Measurements from ENCODE around the gene WTIP.
"Not testable (repeated sequence)": the region's sequence is repeated elsewhere in the genome, so short reads cannot be mapped to it uniquely, and the experiment has no call there.

The WTIP gene

DNA sequence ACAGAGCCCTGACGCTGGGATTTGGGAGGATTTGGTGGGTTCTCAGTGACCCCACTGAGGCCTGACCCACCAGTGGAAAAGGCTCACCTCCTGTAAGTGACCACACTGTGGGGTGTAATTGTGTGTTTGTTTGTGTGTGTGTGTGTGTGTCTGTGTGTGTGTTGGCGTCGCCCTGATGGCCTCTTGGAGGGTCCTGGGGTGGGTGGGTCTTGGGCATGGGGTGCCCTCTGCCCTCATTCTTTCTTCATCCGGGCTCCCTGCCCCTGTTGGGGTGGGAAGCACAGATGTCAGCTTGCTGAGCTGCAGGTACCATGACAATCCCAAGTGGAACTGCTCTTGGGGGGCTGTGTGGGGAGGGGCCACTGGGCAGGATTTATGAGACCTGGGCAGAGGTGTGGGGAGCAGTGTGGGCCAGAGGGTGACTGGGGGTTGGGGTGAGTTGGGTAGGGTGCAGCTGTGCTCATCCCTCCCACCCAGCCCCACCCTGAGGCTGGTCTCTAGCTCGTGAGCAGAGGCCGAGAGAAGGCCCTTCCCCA is 22.8 kb downstream of the WTIP start:
- DNase-seq = no peak

DNA sequence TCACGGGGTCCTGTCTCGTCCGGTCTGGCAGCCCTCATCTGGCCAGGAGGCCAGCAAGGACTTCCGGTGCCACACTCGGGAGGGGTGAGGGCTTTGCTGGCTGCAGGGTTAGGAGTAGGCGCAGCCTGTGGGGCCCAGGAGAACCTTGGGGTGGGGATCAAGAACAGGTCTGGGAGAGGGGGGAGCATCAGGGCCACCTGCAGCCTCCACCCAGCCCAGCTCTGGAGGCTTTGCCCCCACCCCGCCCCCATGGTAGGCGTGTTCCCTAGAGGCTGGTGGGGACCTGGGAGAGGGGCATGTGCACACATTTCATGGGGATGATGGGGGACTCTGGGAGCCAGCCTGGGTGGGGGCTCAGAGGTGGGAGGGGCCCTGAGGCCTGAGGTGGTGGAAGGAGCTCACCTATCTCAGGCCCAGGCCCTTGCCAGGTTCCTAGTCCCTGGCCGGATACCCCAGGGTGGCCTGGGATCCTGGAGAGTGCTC is 23.3 kb downstream of the WTIP start:
- DNase-seq = no peak

DNA sequence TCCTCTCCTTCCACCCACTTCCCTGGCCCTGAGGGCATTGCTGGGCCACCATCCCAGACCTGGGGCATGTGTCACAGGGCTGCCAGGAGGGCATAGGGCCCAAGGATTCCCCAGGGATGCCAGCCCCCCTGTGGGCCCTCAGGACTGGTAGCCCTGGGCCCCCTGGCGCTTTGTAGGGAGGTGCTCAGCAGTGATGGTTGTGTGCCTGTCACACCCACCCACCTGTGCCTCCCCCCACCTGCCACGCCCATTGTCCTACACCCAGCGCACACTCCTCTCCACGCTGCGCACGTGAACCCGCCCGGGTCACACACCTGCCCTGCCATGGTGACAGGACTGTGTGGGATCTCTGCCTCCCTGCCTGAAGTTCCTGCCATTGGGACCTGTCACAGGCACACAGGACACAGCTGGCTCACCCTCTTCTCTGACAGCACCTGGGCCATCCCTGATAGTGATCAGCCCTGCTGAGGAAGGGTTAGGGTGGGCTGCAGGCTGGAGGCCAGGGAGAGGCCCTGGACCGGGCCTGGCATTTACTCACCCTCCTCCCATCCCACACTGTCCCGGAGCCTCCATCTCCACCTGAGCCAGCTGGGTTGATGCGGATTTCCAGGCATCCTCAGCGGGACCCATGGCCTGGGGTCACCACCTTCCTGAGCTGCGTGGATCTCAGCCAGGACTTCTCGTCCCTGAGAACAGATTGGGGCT is 23.9 kb downstream of the WTIP start:
- no peak for DNase-seq

DNA sequence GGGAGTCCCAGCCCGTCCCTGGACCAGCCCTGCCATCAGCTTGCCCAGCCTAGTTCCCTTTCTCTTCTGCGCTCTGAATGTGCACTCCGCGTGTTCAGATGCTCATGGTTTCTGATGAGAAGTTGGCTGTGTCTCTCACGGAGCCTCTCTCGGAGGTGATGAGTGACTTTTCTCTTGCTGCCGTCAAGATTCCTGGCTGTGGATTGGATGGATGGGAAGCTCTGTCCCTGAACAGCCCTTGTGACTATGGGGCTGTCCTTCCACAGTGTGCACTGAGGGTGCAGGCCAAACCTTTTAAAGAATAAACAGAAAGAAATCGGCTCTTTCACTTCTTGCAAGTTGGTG is 24.4 kb downstream of the WTIP start:
- DNase-seq = no peak

DNA sequence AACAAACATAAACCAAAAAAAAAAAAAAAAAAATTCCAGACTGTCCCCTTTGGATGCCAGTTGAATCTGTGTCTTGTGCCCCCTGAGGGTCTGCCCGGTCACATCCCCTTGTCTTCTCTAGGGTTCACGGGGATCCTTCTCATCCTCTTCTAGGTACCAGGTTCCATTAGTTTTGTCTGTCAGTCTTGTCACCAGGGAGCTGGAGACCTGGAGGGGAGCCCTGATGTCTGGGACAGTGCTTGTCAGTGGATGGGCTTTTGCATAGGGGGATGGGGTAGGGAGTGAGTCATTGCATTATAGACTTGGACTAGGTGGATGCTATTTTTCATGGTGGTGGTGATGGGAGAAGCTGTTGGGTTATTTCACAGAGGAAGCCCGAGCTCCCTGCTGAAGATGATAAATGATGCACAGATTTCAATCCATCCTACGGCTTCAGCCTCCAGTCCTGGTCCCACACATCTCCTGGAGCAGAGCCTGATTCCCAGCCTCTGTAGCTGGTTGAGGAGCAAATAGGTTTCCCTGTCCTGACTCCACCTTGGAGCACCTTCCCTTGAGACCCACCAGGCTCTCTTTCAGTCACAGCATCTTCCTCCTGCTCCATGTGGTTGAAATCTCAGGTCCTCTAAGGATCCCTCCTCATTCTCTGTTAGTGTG is 26.0 kb downstream of the WTIP start:
- DNase-seq = no peak

DNA sequence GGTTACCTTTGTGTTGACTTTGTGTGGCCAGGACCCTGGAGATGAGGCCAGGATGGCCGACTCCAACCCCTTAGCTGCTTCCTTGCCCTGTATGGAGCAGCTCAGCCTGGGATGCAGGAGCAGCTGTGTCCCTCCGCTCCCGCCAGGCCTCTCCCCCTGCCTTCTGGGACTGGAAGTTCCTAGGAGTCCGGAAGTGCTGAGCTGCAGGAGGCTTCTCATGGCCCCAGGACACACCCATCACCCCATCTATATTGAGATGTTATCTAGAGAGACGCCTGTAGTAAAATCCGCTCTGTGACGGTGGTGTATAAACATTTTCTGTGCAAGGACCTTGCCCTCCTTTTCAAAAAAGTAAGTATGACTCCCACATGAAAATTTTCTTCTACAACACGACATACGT is 27.0 kb downstream of the WTIP start:
- DNase-seq = no peak

DNA sequence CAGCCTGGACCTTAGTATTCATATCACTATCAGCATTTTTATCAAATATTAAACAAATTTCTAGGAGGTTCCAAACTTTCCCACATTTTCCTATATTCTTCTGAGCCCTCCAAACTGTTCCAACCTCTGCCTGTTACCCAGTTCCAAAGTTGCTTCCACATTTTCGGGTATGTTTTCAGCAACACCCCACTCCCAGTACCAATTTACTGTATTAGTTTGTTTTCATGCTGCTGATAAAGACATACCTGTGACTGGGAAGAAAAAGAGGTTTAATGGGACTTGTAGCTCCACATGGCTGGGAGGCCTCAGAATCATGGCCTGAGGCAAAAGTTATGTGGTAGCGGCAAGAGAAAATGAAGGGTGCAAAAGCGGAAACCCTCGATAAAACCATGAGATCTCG is 29.3 kb downstream of the WTIP start:
- DNase-seq = not testable (repeated sequence)

DNA sequence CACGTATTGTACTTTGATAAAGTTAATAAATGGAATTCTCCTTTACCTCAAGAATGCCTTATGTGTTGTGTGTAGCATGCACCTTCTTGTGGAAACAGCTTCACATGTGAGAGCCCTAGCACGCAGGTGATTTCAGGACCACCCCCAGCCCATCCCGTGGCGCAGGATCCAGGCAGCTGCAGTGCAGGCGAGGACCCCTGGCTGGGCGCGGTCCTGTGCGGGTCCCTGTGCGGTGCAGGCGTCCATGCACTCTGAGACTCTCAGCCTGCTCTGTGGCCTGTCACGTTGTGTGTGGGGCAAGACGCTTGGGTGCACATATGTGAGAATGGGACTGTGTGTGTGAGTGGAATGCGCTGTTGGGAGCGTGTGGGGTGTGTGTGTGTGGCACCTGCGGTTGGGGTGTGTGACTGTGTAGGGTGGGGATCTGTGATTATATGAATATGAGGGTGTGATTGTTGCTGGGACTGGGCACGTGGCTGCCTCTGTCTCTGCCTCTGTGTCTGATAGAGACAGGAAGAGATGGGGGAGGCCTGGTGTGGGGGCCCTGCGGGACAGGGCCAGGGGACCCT is 30.8 kb downstream of the WTIP start:
- DNase-seq = no peak

DNA sequence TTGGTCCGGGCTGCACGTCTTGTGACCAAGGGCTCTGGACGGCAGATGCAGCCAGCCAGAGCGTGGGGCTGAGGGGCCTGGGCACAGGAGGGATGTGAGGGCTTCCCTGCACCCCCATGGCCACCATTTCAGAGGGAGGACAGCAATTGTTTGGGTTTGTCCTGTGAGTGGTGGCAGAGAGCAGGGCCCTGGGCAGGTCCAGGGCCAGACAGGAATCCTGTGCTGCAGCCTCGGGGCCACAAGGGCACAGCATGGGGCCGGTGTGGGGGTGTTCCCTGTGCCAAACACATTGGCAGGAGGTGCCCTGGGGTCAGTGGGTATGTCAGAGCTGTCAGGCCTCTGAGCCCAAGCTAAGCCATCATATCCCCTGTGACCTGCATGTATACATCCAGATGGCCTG is 32.2 kb downstream of the WTIP start:
- no peak for DNase-seq

DNA sequence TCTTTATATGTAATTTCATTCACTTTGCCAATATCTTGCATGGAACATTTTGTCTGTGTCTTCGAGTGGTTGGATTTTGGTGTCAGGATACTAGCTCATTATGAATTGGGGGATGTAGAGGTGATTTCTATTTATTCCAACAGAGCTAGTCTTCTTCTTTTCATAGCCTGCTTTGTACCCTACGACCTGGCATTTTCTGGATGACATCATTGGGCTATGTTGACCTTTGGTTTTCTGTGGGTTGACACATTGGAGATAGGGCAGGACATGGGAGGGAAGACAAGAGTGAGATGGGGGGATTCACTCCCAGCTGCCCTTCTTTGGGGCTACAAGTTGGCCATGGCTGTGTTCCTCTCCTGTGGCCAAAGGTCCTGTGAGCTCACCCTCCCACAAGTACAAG is 38.0 kb downstream of the WTIP start:
- DNase-seq = no peak

DNA sequence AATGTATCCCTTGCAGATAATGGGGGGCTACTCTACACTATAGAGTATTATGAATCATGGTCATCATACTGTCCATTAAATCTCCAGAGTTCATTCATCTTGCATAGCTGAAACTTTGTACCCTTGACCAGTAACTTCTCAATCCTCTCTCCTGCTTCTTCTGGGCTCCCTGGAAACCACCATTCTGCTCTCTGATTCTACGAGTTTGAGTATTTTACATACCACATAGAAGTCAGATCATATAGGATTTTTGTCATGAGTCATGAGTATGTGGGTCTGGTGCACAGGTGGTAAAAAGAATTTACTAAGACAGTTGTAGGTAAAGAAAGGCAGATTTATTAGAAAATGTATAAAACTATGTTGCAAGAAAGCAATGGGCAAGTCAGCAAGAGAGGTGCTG is 41.9 kb downstream of the WTIP start:
- DNase-seq = no peak

DNA sequence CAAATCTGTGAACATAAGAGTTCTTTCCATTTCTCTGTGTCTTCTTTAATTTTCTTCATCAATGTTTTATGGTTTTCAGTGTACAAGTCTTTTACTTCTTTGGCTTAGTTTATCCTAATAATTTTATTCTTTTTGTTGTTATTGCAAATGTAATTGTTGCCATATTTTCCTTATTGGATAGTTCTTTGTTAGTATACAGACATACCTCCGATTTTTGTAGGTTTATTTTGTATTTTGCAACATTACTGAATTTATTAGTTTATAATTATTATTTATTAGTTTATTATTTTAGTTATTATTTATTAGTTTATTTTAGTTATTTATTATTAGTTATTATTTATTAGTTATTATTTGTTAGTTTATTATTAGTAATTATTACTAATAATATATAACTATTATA is 43.4 kb downstream of the WTIP start:
- DNase-seq = no peak

DNA sequence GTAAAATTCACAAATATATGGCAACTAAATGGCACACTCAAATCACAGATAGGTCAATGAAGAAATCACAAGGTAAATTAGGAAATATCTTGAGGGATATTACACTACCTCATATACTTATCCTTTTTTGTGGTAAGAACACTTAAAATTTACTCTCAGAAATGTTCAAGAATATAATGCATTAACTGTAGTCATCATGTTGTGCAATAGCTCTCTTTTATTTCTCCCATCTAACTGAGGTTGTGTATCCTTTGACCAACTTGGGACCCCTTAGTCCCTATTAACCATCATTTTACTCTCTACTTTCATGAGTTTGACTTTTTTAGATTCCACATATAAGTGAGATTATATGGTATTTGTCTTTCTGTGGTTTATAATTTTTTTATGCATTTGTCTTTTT is 52.6 kb downstream of the WTIP start:
- no peak for DNase-seq

DNA sequence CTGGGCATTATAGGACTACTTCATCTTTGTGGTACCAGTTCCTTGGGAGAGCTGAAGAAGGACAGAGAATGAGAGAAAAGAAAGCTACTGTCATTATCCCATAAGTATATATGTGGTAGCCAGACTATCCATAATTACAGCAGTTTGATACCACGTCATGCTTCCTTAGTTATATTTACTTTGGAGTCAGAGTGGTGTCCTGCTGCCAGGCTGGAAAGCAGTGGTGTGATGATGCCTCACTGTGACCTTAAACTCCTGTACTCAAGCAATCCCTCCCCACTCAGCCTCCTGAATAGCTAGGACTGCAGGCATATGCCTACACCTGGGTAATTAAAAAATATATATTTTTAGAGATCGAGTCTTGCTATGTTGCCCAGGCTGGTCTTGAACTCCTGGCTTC is 57.8 kb downstream of the WTIP start:
- DNase-seq = no peak

DNA sequence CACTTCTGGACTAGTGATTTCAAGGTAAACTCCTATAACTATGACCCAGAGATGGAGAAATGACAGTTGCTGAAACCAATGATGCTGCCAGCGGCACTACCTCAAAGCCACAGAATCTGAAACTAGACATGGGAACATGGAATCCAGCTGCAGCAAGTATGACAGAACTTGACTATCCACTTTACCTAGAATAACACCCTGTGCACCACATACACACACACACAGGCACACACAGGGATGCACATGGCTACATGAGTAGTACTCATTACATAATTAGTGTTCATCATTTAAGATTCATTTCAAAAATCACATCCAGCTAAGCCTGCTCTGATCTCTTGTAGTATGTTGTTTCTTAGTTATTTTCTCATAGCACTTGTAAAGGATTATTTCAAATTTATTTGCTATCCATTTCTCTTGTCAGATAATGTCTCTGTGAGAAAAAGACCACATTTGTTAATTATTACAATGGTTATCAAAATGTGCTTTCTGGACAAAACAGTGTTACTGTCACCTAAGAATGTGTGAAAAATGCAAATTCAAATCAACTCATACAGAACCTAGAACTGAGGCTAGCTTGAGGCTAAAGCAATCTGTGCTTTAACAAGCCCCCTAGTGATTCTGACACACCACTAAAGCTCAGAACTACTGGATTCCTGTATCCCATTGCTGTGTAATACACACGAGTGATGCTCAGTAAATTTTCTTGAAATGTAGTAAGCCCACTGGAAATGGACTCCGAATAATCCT is 59.4 kb downstream of the WTIP start:
- no peak for DNase-seq

DNA sequence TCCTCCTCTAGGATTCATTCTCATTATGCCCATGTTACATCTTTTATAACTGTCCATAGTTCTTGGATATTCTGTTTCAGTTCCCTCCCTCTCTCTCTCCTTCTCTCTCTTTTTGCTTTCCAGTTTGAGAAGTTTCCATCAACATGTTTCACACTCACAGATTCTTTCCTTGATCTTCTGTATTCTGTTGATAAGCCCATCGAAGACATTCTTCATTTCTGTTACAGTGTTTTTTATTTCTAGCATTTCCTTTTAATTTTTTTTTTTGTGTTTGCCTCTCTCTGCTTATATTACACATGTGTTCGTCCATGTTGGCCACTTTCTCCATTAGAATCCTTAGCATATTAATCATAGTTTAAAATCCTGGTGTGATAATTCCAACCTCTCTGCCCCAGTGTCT is 68.3 kb downstream of the WTIP start:
- no peak for DNase-seq

DNA sequence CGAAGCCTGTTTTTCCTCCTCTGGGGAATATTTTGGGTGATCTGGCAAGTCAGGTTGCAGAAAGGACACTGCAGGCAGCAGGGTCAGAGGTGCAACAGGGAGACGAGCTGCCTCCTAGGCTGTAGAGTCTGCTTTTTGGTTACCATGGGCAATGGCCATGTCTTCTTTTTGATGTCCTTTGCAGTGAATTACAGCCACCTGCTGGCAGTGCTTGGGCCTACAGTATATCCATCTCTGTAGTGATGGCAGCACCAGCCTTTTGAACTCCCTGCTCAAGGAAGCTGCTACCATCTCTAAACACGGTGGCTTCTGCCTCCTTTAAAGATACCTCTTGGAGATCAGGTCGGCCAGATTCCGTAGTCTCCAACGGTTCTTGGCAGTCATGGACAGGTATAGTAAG is 73.9 kb downstream of the WTIP start:
- no peak for DNase-seq

DNA sequence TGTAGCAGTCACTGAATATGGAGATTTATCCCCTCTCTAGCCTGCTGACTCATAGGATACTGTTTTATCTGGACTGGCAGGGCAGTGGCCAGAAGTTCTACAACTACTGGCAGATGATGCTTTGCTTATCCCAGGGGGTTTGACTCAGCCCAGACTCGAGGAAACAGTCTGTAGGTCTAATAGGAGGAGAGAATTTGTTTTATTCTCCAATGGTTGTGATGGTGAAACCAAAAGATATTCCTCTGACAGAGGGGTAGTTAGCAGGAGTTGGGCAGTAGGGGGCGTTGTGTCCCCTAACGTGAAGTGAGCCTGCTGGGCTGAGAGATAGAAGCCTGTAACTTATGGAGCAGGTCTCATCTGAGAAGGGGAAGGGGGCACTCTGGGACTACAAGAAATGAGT is 74.9 kb downstream of the WTIP start:
- no peak for DNase-seq

DNA sequence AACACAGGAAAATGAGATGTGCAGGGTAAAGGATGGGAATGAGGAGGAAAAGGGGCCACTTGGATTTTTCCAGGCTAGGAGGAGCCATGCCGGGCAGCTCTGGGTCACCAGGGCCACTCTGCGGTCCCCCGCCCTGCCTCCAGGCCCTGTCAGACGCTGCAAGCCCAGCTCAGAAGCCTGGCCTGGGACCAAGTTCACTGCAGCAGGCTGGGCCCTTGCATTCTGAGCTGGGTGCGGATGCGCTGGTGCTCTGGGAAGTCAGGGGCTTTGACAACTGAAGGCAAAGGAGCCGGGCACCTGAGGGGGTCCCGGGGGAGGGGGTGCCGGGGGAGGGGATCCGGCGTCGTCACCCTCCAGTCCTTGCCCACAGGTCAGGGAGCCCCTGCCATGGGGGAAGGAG is 77.5 kb downstream of the WTIP start:
- DNase-seq = no peak

DNA sequence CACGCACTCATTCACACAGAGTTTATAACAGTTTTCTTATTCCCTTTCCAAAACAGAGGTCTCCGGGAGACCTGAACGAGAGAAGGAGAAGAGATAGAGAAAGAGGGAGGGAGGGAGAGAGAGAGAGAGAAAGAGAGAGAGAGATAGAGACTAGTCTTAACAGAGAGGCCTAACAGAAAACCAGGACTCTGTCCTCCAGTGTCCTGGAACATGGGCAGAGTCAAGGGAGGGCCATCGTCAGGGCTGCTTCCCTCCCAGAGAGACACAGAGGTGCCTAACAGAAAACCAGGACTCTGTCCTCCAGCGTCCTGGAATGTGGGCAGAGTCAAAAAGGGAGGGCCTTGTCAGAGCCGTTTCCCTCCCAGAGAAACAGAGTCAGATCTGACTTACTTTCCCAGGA is 78.7 kb downstream of the WTIP start:
- no peak for DNase-seq

All from CD4-positive, alpha-beta T cell treated with Interleukin-15 for 1 hour (primary cell).